NCI-H146 treated with DMSO at 0.1 percent for 48 hours (cell line): ENCODE measurements around the gene ADGRG3.
A peak's percentile ranks its signal among the peaks of the same experiment; 100 is the strongest.

Experiments used
- DNase-seq: peaks from one replicate; lab custom pipeline; 2025; ENCODE audit not compliant: unreplicated experiment; lab: John Stamatoyannopoulos, UW

ADGRG3 gene

GRCh38 chr16:57668263-57668571 lies at the start of gene ADGRG3:
ADGRG3 (plus strand) TSS chr16:57668306; CDS start chr16:57668348, 42 bp downstream.
- DNase-seq: no peak

DNA sequence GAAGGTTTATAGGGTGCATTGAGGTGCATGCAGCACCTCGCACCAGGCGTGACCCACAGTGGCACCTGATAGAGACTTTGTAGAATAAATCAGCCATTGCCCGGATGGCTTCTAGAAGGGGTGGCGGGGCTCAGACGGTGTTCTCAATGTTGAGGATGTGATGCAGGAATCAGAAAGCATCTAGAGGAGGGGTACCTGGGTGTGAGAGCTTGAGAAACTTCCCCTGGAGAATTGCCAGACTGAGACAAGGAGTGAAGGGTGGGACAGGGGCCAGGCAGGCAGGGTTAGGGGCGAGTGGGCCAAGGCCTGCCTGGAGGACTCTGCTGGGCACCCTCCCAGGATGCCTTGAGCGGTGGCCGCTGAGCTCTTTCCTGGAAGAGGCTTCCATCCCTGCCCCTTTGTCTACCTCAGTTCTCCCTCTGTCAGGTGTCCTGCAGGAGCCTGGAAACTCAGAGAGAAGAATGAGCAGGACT lies 48.9 kb upstream of the ADGRG3 start:
- DNase-seq: no peak

GRCh38 chr16:57619606-57620334 lies 48.3 kb upstream of the ADGRG3 start:
- DNase-seq: peak; percentile 53

- DNase-seq: no peak
These were observed 47.5 kb upstream of the ADGRG3 start for GRCh38 chr16:57620335-57621231.

- no peak for DNase-seq
These were observed 46.4 kb upstream of the ADGRG3 start for GRCh38 chr16:57621521-57622271.

DNA sequence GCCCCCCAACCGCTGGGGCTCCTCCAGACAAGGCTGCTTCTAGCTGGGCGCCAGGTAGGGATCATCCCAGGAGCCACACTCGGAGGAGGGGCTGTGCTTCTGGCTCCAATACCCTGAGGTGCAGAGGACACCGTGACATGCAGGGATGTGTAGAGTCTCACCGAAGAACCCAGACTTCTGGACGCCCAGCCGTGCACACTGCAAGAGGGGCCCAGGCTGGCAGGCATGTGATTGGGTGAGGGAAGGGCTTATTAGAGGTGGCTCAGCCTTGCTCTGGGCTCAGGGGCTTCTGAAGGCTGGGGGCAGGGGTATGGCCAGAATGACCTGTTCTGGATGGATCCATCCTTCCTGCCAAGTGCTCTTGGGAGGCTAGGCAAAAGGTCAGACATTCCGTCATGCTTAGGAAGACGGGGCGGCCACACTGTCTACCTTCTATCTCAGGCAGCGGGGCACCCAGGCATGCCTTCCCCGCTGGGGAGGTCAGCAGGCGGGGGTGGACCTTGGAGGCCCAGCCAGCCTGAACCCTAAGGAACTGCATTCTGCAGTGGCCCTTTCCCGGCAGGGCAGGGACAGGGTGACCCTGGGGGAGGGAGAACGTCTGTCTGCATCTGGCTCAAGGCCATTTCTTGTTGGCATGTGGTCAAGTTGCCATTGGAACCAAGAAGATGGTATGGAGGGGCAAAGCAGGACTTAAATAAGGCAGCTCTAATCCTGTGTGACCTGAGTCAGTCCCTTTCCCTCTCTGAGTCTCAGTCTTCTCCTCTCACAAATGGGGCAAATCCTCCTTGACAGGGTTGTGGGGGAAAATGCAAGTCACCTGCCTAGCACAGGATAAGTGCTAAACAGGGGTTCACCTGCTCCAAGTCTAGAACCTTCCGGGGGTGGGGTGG lies 45.5 kb upstream of the ADGRG3 start:
- DNase-seq: no peak

GRCh38 chr16:57623251-57624043 lies 44.7 kb upstream of the ADGRG3 start:
- DNase-seq: no peak

DNA sequence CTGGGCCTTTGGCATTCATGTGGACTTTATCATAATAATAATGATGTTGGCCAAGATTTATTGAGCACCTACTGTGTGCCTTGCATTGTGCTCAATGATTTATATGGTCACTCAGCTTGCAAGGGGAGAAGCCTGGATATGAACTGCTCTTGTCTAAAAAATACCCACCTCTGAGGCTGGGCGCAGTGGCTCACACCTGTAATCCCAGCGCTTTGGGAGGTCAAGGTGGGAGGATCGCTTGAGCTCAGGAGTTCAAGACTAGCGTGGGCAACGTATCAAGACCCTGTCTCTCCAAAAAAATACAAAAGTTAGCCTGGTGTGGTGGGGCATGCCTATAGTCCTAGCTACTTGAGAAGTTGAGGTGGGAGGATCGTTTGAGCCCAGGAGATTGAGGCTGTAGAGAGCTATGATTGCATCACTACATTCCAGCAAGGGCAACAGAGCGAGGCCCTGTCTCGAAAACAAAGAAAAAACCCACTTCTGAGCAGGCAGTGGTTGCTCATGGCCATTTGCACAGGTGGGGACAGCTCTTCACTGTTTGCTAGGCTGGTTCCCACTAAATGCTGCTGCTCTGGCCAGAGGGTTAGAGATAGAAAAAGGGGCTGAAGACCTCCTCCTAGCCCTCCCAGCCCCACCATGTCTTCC lies 43.9 kb upstream of the ADGRG3 start:
- no peak for DNase-seq

DNA sequence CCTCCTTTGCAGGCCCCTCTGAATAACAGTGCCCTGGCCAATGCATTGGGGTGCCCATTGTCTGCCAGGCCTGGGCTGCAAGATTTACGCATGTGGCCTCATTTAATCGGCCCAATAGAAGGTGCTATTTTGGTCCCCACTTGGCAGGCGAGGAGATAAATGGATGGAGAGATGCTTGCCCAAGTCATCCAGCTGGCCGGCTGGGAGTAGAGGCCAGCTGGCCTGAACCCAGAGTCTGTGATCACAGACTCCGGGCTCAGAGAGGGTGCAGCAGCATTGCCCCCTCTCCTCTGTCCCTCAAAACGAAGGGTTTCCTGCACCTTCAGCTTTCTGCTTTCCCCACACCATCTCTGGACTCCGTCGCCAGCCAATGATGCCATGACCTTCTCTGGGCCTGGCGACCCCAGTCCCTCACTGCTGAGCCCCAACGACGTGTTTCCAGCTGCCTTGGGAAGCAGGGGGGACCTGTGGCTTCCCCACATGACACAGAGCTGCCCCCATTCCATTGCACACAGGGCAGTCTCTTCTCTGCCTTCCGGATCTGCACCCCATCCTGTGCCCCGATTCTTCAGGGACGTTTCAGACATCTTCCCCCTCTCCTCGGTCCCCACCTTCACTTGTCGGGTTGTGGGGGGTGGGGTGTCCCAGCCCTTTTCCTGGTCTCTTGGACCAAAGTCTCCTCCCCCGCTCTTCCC lies 43.2 kb upstream of the ADGRG3 start:
- DNase-seq: no peak

DNA sequence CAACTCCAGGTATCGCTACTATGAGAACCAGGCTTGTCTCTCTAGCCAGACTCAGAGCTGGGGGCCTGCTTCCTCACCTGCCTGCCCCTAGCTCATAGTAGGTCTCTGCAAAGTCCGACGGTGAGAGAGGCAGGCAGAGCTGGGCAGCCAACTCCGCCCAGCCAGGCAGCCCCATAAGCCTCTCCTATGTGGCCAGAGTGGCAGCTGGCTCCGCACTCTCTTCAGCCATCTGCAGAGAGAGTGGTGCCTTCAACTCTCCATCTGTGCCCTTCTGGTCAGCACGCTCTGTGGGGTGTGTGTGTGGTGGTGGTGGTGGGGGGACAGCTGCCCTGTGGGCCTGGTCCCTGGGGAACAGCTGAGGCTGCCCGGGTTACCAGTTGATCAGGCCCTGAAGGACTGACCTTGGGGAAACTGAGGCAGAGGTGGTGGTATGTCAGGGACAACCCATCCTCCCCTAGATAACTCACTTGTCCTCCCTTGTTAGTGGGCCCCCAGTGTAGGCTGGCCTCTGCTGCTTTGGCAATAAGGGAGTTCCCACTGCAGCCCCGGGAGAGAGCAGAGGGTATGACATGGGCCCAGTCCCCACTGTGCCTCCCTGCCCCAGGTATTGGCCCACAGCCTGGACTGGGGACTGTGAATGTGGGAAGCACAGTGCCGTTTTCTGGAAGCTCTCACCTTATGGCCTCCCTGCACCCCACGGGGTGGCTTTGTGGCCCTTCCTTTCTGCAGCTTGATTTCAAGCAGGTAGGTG lies 41.5 kb upstream of the ADGRG3 start:
- no peak for DNase-seq

GRCh38 chr16:57627184-57627871 lies 40.8 kb upstream of the ADGRG3 start:
- DNase-seq: no peak

DNA sequence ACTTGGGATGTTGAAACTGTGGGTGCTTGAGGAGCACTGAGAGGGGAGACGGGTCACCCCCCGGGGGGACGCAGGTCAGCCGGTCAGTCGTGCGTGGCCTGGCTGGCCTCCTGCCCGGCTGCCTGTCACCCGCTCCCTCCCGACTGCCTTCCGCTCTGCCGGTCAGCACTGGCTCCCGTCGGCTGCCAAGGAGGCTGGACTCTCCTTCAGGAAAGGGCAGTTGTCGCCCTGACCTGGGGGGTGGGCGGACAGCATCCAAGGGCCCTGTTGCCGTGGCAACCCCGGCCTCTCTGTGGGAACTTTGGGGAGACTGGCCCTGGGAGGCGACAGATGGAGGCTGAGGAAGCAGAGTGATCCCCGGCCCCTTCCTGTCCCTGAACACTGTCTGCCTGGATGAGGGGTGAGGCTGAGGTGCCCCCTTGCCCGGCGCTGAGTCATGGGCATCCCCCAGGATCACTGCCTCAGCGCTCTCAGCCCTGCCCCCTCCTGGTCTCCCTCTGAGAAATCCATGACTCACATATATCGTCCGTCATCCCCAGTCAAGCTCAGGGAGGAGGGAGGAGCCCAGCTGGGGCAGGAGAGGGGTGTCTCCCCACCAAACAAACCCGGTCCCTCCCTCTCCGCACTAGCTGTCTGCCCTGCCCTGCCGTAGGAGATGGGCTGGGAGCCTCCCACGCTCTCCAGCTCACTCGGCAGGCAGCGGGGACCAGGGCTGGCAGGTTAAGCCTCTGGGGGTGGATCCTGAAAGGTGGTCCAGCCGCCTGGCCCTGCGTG lies 39.9 kb upstream of the ADGRG3 start, which contains the start of gene ADGRG1:
Gene ADGRG1 (plus strand): TSS at position 623 of the 774 bp plus-strand sequence. CDS start 21,658 bp downstream, outside the sequence.
- DNase-seq: no peak

GRCh38 chr16:57628783-57629293 lies 39.3 kb upstream of the ADGRG3 start:
- no peak for DNase-seq

GRCh38 chr16:57629516-57630406 lies 38.3 kb upstream of the ADGRG3 start:
- DNase-seq: no peak

DNA sequence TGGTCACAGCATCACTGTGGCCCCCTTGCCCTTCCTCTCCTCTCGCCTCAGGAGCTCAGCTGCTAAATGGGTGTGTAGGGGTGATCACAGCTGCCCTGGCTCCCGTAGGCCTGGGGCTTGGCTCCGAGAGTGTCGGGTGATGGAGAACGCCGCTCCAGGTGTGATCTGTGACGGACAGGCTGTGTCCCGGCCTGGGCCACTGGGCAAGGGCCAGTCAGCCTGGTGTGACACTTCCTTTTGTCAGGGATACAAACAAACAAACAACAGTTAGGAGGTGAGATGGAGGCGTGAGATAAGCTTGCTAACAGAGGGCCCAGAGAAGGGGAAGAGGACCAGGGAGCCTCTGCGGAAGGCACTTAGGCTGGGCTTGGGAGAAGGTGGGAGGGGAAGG lies 37.7 kb upstream of the ADGRG3 start:
- no peak for DNase-seq
